ENCODE results near the gene NUDT8.
A peak's percentile ranks its signal among the peaks of the same experiment; 100 is the strongest.
"Not testable (repeated sequence)": the region's sequence is repeated elsewhere in the genome, so short reads cannot be mapped to it uniquely, and the experiment has no call there.

Gene NUDT8

GRCh38 chr11:67629386-67630227 lies at the start of gene NUDT8:
Gene NUDT8, minus strand, starts transcription at chr11:67629937. Its CDS starts 26 bp downstream, at chr11:67629911.
- peak; percentile 60 for DNase-seq

DNA sequence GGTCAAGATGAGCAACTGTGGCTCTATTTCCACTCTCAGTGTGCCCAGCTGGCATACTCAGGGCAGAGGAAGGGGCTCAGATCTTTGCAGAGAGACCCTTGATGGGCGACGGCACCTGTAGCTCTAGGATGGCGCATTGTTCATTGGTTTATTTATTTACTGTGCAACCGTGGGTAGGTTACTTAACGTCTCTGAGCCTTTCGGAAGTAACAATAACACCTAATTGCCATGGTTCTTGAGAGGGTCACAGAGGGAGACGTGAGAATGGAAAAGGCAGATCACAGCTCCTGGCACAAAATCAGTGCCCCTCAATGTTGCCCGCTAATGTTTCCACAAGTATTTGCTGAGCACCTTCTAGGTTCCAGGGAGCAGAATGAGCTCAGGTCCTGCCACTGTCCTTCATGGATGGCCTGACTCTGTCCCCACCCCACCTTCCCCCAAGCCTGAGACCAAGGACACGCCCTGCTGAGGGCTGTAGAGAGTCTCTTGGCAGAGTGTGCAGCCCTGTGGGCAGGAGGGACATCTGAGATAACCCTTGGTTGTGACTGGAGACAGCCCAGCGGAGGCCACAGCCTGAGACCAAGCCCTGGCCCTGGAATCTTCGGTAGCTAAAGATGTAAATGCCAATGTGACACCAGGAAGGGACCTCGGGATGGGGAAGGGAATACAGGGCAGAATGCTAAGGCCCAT lies 45.5 kb upstream of the NUDT8 start:
- DNase-seq: no peak

GRCh38 chr11:67674442-67674871 lies 44.7 kb upstream of the NUDT8 start, which contains the start of gene ALDH3B2:
Gene ALDH3B2, minus strand, starts transcription at chr11:67674623. Its CDS starts 7,688 bp downstream, at chr11:67666935.
- DNase-seq: no peak

DNA sequence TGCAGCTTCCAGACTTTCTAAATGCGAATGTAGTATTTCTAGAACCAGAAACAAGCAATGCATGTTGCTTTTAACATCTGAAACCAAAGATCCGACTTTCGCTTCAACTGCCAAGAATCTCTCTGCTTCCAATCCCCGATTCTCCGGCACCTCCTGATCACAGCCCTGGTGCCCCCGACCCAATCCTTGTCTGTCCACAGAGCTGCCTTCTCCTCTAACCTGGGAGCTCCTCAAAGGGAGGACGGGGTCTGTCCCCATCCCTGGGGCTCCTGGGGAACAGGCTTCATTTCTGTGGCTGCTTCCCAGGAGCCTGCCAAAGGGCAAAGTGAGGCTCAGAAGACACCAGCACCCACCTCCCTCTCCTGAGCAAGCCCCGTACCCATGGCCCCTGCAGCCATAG lies 44.2 kb upstream of the NUDT8 start:
- DNase-seq: no peak

- no peak for DNase-seq
These were observed 43.6 kb upstream of the NUDT8 start for GRCh38 chr11:67673358-67673757.

DNA sequence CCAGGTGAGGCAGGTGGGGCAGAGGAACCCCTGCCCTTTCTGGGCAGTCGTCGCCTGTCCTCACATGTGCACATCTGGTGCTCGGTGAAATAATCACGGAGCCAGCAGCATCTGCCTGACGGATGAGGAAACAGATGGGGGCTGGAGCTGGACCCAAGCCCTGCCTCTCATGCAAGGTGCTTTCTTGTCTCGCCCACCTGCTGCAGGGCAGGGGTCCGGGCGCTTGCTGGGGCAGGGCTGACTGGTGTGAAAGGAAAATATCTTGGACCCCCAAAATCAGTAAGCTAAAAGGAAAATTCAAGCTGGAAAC lies 41.4 kb upstream of the NUDT8 start:
- no peak for DNase-seq

- DNase-seq: no peak
These were observed 40.8 kb upstream of the NUDT8 start for GRCh38 chr11:67670316-67671210.

DNA sequence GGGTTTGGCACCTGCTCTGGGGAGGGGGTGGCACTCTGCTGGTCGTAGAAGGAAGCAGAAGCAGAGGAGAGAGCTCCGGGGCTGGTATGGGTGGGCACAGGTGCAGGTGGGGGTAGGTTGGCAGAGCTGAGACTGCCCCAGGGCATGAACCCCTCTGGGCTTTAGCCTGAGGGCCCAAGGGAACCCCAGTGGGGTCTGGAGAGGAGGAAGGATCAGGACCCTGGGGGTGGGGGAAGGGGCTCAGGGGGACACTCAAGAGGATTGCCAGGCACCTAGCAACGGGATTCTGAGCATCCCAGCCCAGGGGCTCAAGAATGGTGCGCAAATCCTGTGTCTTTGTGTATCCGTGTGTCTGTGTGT lies 38.4 kb upstream of the NUDT8 start:
- DNase-seq: no peak

- no peak for DNase-seq
These were observed 37.9 kb upstream of the NUDT8 start for GRCh38 chr11:67667490-67668191.

GRCh38 chr11:67666676-67667489 lies 37.1 kb upstream of the NUDT8 start:
- no peak for DNase-seq

DNA sequence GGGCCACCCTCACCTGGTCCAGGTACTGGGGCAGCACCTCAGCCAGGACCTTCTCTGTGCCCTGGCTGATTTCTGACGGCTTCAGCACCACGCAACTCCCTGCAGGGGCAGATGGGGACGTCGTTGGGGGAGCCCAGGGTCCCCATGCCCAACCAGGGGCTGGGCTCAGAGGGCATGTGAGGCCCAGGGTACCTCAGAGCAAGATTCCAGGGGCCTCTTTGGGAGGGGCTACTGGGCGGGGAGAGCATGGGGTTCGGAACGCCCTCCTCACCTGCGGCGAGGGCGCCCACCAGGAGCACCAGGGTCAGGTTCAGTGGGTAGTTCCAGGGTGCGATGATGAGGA lies 36.5 kb upstream of the NUDT8 start:
- no peak for DNase-seq

- no peak for DNase-seq
These were observed 36.0 kb upstream of the NUDT8 start for GRCh38 chr11:67665541-67666302.

DNA sequence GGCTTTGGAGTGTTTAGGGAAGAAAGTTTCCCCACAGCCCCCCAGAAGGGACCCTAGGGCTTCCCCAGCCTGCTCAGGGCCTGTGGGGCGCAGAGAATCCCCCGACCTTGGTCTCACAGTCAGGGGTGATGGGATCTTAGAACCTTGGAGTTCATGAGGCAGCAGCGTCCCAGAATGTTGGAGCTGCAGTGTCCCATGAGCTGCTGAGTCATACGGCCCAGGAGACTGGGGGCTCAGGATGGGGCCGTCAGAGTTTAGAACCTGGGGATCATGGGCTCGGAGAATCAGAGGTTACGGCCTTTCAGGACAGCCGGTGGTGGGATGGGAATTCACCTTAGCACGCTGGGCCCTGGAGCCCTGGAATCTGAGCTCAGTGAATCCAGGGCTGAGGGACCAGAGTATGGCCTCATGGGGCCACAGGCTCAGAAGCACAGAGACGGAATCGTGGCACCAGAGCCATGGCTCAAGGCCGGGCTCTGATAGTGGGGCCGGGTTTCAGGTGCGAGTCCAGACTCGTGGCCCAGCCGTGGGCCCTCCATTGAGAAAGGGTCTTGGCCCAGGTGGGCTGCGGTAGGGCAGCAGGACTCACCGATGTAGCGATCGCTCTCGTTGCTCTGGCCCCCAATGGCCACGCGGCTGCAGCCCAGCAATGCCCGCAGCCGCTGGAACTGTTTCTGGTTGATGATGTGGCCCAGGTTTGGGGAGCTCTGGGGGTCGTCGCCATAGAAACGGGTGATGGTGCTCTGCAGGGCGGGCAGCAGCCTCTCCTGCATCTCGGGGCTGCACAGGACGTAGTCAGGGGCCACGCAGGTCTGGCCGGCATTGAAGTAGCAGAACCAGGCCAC lies 35.2 kb upstream of the NUDT8 start:
- DNase-seq: no peak

- DNase-seq: no peak
These were observed 34.5 kb upstream of the NUDT8 start for GRCh38 chr11:67664213-67664585.

DNA sequence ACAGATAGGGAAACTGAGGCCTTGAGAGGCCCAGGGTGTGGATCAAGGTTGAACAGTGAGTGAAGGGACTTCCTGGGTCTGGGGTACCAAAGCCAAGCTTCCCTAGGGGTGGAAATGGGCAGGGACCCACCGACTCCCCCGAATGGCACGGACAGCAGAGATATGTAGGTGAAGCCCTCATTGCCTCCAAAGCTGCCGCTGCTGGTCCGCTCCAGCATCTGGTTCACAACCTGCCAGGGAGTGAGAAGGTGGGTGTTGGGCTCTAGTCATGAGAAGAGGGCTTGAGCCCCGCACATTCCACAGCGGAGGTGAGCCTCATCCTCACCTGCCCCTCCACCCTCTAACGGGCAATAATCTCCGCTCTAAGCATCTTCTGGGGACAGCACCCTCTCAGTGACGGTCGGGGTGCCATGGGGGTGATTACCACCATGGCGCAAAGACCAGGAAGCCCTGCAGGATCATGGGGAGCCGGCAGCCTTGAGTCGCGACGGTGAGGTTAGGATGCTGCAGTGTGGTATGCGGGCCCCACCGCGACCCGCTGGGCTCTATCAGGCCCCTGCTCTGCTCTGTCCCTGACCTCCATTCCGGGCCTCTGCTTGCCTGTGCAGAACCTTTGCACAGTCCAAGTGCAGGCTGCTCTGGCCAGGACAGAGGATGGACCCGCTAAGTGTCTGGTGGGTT lies 33.9 kb upstream of the NUDT8 start:
- DNase-seq: no peak

DNA sequence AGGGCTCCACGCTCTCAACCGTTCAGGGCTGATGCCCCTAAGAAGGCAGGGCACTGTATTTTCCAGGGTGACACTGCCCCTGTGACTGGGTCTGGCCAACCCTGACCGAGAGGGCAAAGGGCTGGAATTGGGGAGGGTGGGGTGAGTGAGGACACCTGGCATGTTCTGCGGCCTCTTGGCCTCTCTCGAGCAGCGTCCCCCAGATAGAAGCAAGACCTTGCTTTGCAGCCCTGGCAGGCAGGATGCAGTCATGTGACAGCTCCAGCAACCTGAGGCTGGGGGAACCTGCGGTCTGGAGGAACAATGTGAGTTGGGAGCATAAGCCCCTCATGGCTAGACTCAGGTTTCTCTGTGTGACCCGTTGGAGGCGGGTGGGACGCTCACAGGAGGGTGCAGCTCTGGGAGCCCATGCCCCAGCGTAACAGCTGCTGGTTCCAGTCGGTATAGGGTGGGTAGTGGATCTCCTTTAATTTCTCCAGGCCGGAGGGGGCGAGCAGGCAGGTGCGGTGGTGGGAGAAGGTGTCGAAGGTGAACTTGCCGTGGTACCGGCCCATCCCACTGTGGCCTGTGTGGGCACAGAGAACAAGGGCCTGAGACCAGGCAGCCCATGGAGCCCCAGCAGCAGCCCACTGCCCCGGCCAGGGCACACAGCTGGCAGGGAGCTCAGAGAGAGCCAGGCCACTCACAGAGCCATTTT lies 33.2 kb upstream of the NUDT8 start:
- DNase-seq: no peak

DNA sequence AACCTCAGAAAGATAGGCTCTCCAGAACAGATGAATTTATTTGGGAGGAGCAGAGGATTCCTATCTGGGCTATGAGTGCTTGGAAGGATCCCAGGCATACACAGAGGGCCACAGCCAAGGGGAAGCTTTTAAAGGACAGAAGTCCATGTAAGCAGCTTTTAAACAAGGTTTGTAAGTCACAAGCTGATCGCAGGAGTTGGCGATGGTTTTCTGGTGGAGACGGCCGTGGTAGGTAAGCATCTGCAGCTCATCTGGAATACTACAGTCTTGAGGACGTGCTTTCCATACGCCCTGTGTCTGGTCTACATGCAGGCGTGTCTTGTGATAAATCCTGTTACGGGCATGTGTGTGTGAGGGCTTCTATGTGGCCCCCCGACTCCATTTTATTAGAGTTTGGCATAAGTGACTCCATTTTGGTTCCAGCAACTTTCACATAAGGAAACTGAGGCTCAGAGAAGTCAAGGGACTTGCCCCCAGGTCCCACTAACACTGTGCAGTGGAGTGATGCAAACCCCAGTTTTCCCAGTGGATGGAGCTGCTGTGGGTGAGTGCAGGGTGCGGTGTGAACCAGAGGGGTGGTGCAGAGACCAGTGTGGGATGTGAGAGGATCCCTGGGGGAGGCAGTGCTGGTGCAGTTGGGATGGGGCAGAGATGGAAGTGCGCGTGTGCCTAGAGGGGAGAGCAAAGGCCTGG lies 32.6 kb upstream of the NUDT8 start:
- DNase-seq: no peak

DNA sequence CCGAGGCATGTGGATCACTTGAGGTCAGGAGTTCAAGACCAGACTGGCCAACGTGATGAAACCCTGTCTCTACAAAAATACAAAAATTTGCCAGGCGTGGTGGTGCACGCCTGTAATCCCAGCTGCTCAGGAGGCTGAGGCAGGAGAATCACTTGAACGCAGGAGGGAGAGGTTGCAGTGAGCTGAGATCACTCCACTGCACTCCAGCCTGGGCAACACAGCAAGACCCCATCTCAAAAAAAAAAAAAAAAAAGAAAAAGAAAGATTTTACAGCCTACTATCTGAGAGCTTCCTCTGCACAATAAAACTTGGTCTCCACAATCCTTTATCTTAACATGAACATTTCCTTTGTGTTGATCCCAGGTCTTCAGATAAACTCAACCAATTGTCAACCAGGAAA lies 31.0 kb upstream of the NUDT8 start:
- not testable (repeated sequence) for DNase-seq
